ENCODE results near the gene HSD17B14. TPM values are rescaled to one million over a fixed set of nuclear protein-coding genes. Genes with fewer than 3 reads are reported as not detected.

Gene HSD17B14
- polyA plus RNA-seq, 2 of the 4 experiments (the other 2 are of a cell fraction), result 11.1 to 20.9 TPM

- TF ChIP-seq E2F6 (IDR thresholded peaks at IDR 0.05; ENCODE audit: borderline replicate concordance, low read depth) (0 out of 2 replicates have a peak, but pooled peaks have one; percentile 33), SMC3 (IDR thresholded peaks at IDR 0.05) (peak; percentile 99), CHD2 (IDR thresholded peaks at IDR 0.05; ENCODE audit: low read length, partially characterized antibody) (peak; percentile 4), MYC (IDR thresholded peaks at IDR 0.05; ENCODE audit: borderline replicate concordance, low read length) (peak; percentile 51; the same call in 1 of the 2 replicates), GATA3 (IDR thresholded peaks at IDR 0.05; ENCODE audit: borderline replicate concordance) (peak; percentile 33; the same call in 1 of the 2 replicates), CEBPB (IDR thresholded peaks at IDR 0.05) (peak in 1 of 2 experiments; percentile 83; a peak in 2 of 4 replicates), EHF (CRISPR knock-in tag; IDR thresholded peaks at IDR 0.05) (peak; percentile 52; the same call in 1 of the 2 replicates)
- TF ChIP-seq, protein P1, sequence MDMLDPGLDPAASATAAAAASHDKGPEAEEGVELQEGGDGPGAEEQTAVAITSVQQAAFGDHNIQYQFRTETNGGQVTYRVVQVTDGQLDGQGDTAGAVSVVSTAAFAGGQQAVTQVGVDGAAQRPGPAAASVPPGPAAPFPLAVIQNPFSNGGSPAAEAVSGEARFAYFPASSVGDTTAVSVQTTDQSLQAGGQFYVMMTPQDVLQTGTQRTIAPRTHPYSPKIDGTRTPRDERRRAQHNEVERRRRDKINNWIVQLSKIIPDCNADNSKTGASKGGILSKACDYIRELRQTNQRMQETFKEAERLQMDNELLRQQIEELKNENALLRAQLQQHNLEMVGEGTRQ (IDR thresholded peaks at IDR 0.05), result peak; percentile 8; the same call in 1 of the 2 replicates
Measured at GRCh38 chr19:48795055-48795684, 41.1 kb downstream of the HSD17B14 start (continued).

GRCh38 chr19:48794291-48794690 is 42.0 kb downstream of the HSD17B14 start:
- H3K4me3 ChIP-seq, result no peak overlapping the region
- WGBS (ENCODE audit: missing lambda C conversion rate), result 71% methylated on average over 6 of the region's 6 CpGs
- ChIA-PET POLR2A (interaction anchor here (2.7 kb wide), 1 partner anchor 42 kb away, joined by 18 read pairs; the partner anchor contains the start of gene HSD17B14), CTCF (interaction anchor here (0.6 to 17.2 kb wide), 23 partner anchors 10 to 205 kb away, joined by 3 to 927 read pairs (median 5); partner anchors contain the start of genes BCAT2, CA11, FTL and GYS1)
- H3K4me2 ChIP-seq, result peak overlapping the region; percentile 78; the same call in 2 of the 3 replicates
- peak overlapping the region in 1 of 2 experiments; percentile 83; a peak in 2 of 6 replicates for H3K27ac ChIP-seq
- no peak for FAIRE-seq
- TF ChIP-seq FOSL2 (IDR thresholded peaks at IDR 0.05) (no peak), FOSL2 (CRISPR knock-in tag; IDR thresholded peaks at IDR 0.05) (no peak), HOXB5 (CRISPR knock-in tag; IDR thresholded peaks at IDR 0.05) (no peak), CEBPB (IDR thresholded peaks at IDR 0.05) (no peak), ZSCAN20 (CRISPR knock-in tag; IDR thresholded peaks at IDR 0.05) (no peak), MAZ (IDR thresholded peaks at IDR 0.05; ENCODE audit: borderline replicate concordance, low read depth, low read length) (no peak), NR3C1 (IDR thresholded peaks at IDR 0.05) (no peak)
- TF ChIP-seq, protein P2, sequence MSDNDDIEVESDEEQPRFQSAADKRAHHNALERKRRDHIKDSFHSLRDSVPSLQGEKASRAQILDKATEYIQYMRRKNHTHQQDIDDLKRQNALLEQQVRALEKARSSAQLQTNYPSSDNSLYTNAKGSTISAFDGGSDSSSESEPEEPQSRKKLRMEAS (IDR thresholded peaks at IDR 0.05), result no peak
- TF ChIP-seq, protein P3, sequence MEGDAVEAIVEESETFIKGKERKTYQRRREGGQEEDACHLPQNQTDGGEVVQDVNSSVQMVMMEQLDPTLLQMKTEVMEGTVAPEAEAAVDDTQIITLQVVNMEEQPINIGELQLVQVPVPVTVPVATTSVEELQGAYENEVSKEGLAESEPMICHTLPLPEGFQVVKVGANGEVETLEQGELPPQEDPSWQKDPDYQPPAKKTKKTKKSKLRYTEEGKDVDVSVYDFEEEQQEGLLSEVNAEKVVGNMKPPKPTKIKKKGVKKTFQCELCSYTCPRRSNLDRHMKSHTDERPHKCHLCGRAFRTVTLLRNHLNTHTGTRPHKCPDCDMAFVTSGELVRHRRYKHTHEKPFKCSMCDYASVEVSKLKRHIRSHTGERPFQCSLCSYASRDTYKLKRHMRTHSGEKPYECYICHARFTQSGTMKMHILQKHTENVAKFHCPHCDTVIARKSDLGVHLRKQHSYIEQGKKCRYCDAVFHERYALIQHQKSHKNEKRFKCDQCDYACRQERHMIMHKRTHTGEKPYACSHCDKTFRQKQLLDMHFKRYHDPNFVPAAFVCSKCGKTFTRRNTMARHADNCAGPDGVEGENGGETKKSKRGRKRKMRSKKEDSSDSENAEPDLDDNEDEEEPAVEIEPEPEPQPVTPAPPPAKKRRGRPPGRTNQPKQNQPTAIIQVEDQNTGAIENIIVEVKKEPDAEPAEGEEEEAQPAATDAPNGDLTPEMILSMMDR (IDR thresholded peaks at IDR 0.05), result no peak
- no peaks in the 10 kb centered on the region for H3K9me3 ChIP-seq
- peaks cover 5% of the 10 kb centered on the region; the same call in 2 of the 3 replicates for H3K4me1 ChIP-seq
- no peak for DNase-seq (ENCODE audit: low read depth in 1 of 2, low spot score in 1 of 2)
- no peak for ATAC-seq

DNA sequence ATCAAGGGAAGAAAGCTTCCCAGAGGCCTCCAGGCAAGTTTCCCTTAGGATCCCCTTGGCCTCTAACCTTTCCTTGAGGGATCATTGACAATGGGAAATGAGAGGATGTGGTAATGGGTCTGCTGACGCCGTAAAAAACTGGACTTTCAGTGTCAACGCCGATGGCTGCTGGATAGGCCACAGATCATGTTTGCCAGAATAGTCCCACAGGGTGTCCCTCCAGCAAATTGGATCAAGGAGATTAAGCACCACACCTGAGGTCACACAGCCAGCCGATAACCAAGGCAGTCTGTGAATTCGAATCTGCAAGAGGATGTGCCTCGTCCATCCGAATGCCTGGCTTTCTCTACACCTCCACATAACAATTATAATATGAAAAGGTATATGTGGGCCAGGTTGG is 43.0 kb downstream of the HSD17B14 start:
- ChIA-PET CTCF (interaction anchor here (0.7 to 17.2 kb wide), 11 partner anchors 9 to 200 kb away, joined by 3 to 927 read pairs (median 16); partner anchors contain the start of genes BCAT2, FTL, GYS1 and HSD17B14), POLR2A (no interaction called here)
- Histone ChIP-seq H3K27ac (no peak overlapping the region), H3K4me2 (no peak overlapping the region), H3K4me1 (peaks cover 5% of the 10 kb centered on the region; the same call in 2 of the 3 replicates), H3K4me3 (no peak overlapping the region), H3K9me3 (no peaks in the 10 kb centered on the region)
- WGBS (ENCODE audit: missing lambda C conversion rate), result 73% methylated on average over 8 of the region's 8 CpGs
- ATAC-seq (no peak), DNase-seq (ENCODE audit: low read depth in 1 of 2, low spot score in 1 of 2) (no peak), FAIRE-seq (no peak)
- no peak for TF ChIP-seq RFX5 (IDR thresholded peaks at IDR 0.05)
- no peak for TF ChIP-seq SMC3 (IDR thresholded peaks at IDR 0.05)
- no peak for TF ChIP-seq SREBF2 (IDR thresholded peaks at IDR 0.05)
- no peak for TF ChIP-seq RAD21 (conservative IDR thresholded peaks at IDR 0.05 in 1 of 2, IDR thresholded peaks at IDR 0.05 in 1 of 2)
- no peak for TF ChIP-seq ATOH8 (CRISPR knock-in tag; IDR thresholded peaks at IDR 0.05; ENCODE audit: low read depth)
- no peak for TF ChIP-seq ZC3H11A (IDR thresholded peaks at IDR 0.05)
- no peak for TF ChIP-seq POLR2A (IDR thresholded peaks at IDR 0.05; ENCODE audit: low read length)
- TF ChIP-seq RNF2 (IDR thresholded peaks at IDR 0.05; ENCODE audit: borderline replicate concordance, low read depth), result no peak
- no peak for TF ChIP-seq HOXA7 (CRISPR knock-in tag; IDR thresholded peaks at IDR 0.05)
- no peak for TF ChIP-seq REST (IDR thresholded peaks at IDR 0.05)
- TF ChIP-seq, protein P4, sequence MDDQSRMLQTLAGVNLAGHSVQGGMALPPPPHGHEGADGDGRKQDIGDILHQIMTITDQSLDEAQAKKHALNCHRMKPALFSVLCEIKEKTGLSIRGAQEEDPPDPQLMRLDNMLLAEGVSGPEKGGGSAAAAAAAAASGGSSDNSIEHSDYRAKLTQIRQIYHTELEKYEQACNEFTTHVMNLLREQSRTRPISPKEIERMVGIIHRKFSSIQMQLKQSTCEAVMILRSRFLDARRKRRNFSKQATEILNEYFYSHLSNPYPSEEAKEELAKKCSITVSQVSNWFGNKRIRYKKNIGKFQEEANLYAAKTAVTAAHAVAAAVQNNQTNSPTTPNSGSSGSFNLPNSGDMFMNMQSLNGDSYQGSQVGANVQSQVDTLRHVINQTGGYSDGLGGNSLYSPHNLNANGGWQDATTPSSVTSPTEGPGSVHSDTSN (IDR thresholded peaks at IDR 0.05), result no peak
